CD4-positive, alpha-beta T cell (primary cell): Measurements from ENCODE around the gene PTPRD. TPM values are rescaled to one million over a fixed set of nuclear protein-coding genes. Genes with fewer than 3 reads are reported as not detected.

Experiments
- ATAC-seq: fragments of 200-7000 bp; cut with Tn5 transposase; one replicate; pipeline ENCODE4 v1.10.0; 2022; ENCODE audit warnings: mild to moderate bottlenecking; ENCODE audit not compliant: poor library complexity
- CTCF ChIA-PET: fragments of 350-600 bp; sonication (Branson Sonifier 250); formaldehyde crosslinking; loops from one replicate; lab custom pipeline; 2021; ENCODE audit warnings: antibody characterized with exemption, inconsistent platforms; lab: Charles Lee
- POLR2A ChIA-PET: fragments of 350-600 bp; sonication (Branson Sonifier 250); formaldehyde crosslinking; loops from one replicate; lab custom pipeline; 2021; ENCODE audit warnings: antibody characterized with exemption, inconsistent platforms; lab: Charles Lee
- DNase-seq, 14 experiments: peaks; one replicate each; pipeline ENCODE4 v3.0.0-alpha.2; 2013 to 2020; ENCODE audit warnings: mixed read lengths in 2 of 14
- H3K27ac ChIP-seq, 2 donors: one replicate each; pipeline versions ENCODE4 v1.5.1 to v1.7.0; 2013; ENCODE audit warnings: low read length in 2 of 2, low read depth in 1 of 2, mild to moderate bottlenecking in 1 of 2
- H3K27me3 ChIP-seq, 2 experiments: 1 replicate in 1 of 2; 2 replicates in 1 of 2; pipeline versions ENCODE4 v1.6.1 to v1.7.0; 2013; ENCODE audit warnings: low read length in 2 of 2, control low read depth in 1 of 2, mild to moderate bottlenecking in 1 of 2, moderate library complexity in 1 of 2; ENCODE audit not compliant: insufficient read depth in 2 of 2, control insufficient read depth in 1 of 2
- H3K36me3 ChIP-seq: one replicate; pipeline ENCODE4 v1.6.1; 2013; ENCODE audit warnings: low read length, control low read depth; ENCODE audit not compliant: insufficient read depth
- H3K4me1 ChIP-seq: one replicate; pipeline ENCODE4 v1.6.1; 2013; ENCODE audit warnings: low read length, control low read depth; ENCODE audit not compliant: insufficient read depth
- H3K4me3 ChIP-seq: one replicate; pipeline ENCODE4 v1.5.1; 2013; ENCODE audit warnings: mild to moderate bottlenecking, low read length, moderate library complexity
- H3K9me3 ChIP-seq, 2 experiments: 1 replicate in 1 of 2; 2 replicates in 1 of 2; pipeline versions ENCODE4 v1.6.1 to v1.7.0; 2013; ENCODE audit warnings: low read length in 2 of 2, mild to moderate bottlenecking in 2 of 2, control low read depth in 1 of 2, moderate library complexity in 1 of 2; ENCODE audit not compliant: control insufficient read depth in 1 of 2, insufficient read depth in 1 of 2
- H3K27ac Mint-ChIP-seq: one replicate; pipeline ENCODE4 v1.8.0; 2020; ENCODE audit warnings: mixed read lengths
- H3K27me3 Mint-ChIP-seq: one replicate; pipeline ENCODE4 v1.8.0; 2021; ENCODE audit warnings: mixed read lengths
- H3K36me3 Mint-ChIP-seq: one replicate; pipeline ENCODE4 v1.8.0; 2021; ENCODE audit warnings: low read depth, mixed read lengths
- H3K4me1 Mint-ChIP-seq: one replicate; pipeline ENCODE4 v1.8.0; 2021; ENCODE audit warnings: low read depth, mixed read lengths
- H3K4me3 Mint-ChIP-seq: one replicate; pipeline ENCODE4 v1.8.0; 2020; ENCODE audit warnings: mild to moderate bottlenecking, mixed read lengths
- H3K9me3 Mint-ChIP-seq: one replicate; pipeline ENCODE4 v1.8.0; 2020; ENCODE audit warnings: mixed read lengths
- CTCF ChIP-seq: fragments of 200-600 bp; IDR thresholded peaks from one replicate; pipeline ENCODE4 v1.8.0; 2022; ENCODE audit warnings: antibody characterized with exemption, mild to moderate bottlenecking
- intact Hi-C, 2 experiments: fragments of 100-400 bp; cut with DNase I in 1 of 2; cut with micrococcal nuclease in 1 of 2; formaldehyde crosslinking; loops; one replicate each; pipeline versions ENCODE4 v1.15.1 to v1.9.0; 2023 to 2025; cut with DNase I, micrococcal nuclease
- total RNA-seq, 174 experiments: library from RNA in 2 of 174; stranded (reverse) in 2 of 174; gene quantifications; one replicate each; pipeline ENCODE4 v1.2.3 and lab custom pipeline; 2021 to 2026

PTPRD gene
- total RNA-seq, 2 experiments from 2014 or later, result not detected

- no peak for TF ChIP-seq CTCF
- no peaks in the 10 kb centered on the region for H3K36me3 Mint-ChIP-seq
- peaks cover 7% of the 10 kb centered on the region for H3K9me3 Mint-ChIP-seq
- no peak overlapping the region for H3K27ac Mint-ChIP-seq
- no peaks in the 10 kb centered on the region for H3K36me3 ChIP-seq
- no peak overlapping the region for H3K4me3 Mint-ChIP-seq
- DNase-seq (no peak), ATAC-seq (no peak)
- CTCF ChIA-PET, result no interaction called here
- H3K27me3 ChIP-seq, result no peaks in the 10 kb centered on the region
- H3K4me1 ChIP-seq, result no peaks in the 10 kb centered on the region
- POLR2A ChIA-PET, result no interaction called here
- H3K4me3 ChIP-seq, result no peak overlapping the region
- no peak overlapping the region for H3K27ac ChIP-seq
- H3K4me1 Mint-ChIP-seq, result no peaks in the 10 kb centered on the region
- intact Hi-C loops, result loop anchor here in 1 of 2 experiments (1.0 kb wide), 1 partner anchor 12 kb away; no protein-coding TSS in a partner anchor
- no peaks in the 10 kb centered on the region for H3K27me3 Mint-ChIP-seq
- H3K9me3 ChIP-seq, result peaks cover 0 to 6% of the 10 kb centered on the region in 2 experiments
These were observed 360.6 kb downstream of the PTPRD start for GRCh38 chr9:10252174-10252573.

GRCh38 chr9:10251490-10251889 lies 361.3 kb downstream of the PTPRD start:
- Histone ChIP-seq H3K36me3 (no peaks in the 10 kb centered on the region), H3K9me3 (peaks cover 0 to 6% of the 10 kb centered on the region in 2 experiments), H3K27ac (no peak overlapping the region), H3K4me3 (no peak overlapping the region), H3K4me1 (no peaks in the 10 kb centered on the region), H3K27me3 (no peaks in the 10 kb centered on the region)
- ATAC-seq (no peak), DNase-seq (no peak)
- no peak for TF ChIP-seq CTCF
- no peaks in the 10 kb centered on the region for H3K4me1 Mint-ChIP-seq
- H3K4me3 Mint-ChIP-seq, result no peak overlapping the region
- H3K27me3 Mint-ChIP-seq, result no peaks in the 10 kb centered on the region
- intact Hi-C loops, result no loop called here
- ChIA-PET CTCF (interaction anchor here (0.7 kb wide), 1 partner anchor 809 kb away, joined by 3 read pairs; no protein-coding TSS in a partner anchor), POLR2A (no interaction called here)
- H3K36me3 Mint-ChIP-seq, result no peaks in the 10 kb centered on the region
- H3K9me3 Mint-ChIP-seq, result peaks cover 5% of the 10 kb centered on the region
- no peak overlapping the region for H3K27ac Mint-ChIP-seq

- no peaks in the 10 kb centered on the region for H3K4me1 ChIP-seq
- intact Hi-C loops, result no loop called here
- no peaks in the 10 kb centered on the region for H3K36me3 ChIP-seq
- H3K36me3 Mint-ChIP-seq, result no peaks in the 10 kb centered on the region
- H3K9me3 Mint-ChIP-seq, result peaks cover 7% of the 10 kb centered on the region
- no peaks in the 10 kb centered on the region for H3K27me3 ChIP-seq
- H3K27ac ChIP-seq, result no peak overlapping the region
- no peak overlapping the region for H3K4me3 ChIP-seq
- DNase-seq, result no peak
- ChIA-PET POLR2A (no interaction called here), CTCF (no interaction called here)
- H3K4me3 Mint-ChIP-seq, result no peak overlapping the region
- no peak for TF ChIP-seq CTCF
- H3K4me1 Mint-ChIP-seq, result no peaks in the 10 kb centered on the region
- peaks cover 0 to 7% of the 10 kb centered on the region in 2 experiments for H3K9me3 ChIP-seq
- H3K27ac Mint-ChIP-seq, result no peak overlapping the region
- H3K27me3 Mint-ChIP-seq, result no peaks in the 10 kb centered on the region
- ATAC-seq, result no peak
These were observed 362.6 kb downstream of the PTPRD start for GRCh38 chr9:10250219-10250618.
